Measurements from ENCODE around the gene DCDC2. TPM values are rescaled to one million over a fixed set of nuclear protein-coding genes. Genes with fewer than 3 reads are reported as not detected.
"Not testable (repeated sequence)": the region's sequence is repeated elsewhere in the genome, so short reads cannot be mapped to it uniquely, and the experiment has no call there.

The DCDC2 gene
- total RNA-seq, 1 experiment from 2014 or later: not detected

DNA sequence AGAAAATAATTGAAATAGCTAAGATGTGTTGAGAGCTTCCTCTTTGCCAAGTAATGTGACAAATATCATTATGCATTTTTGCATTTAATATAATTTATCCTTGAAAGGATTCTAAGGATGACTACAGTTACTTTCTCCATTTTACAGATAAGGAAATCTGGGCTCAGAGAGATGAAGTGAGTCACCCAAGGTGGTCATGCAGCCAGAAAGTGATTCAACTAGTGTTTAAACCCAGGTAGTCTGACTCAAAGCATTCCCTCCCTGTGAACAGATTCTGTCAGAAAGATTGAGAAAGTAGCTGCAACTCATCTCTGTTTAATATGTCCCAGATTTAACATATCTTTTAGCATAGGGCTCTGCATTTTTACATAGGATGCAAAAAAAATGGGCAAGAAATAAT, 203.7 kb downstream of the DCDC2 start:
- DNase-seq: peak; percentile 33
- no peaks in the 10 kb centered on the region for H3K36me3 ChIP-seq
- H3K27me3 ChIP-seq: no peaks in the 10 kb centered on the region
- H3K9me3 ChIP-seq: no peaks in the 10 kb centered on the region
- H3K4me3 ChIP-seq: no peak overlapping the region

DNA sequence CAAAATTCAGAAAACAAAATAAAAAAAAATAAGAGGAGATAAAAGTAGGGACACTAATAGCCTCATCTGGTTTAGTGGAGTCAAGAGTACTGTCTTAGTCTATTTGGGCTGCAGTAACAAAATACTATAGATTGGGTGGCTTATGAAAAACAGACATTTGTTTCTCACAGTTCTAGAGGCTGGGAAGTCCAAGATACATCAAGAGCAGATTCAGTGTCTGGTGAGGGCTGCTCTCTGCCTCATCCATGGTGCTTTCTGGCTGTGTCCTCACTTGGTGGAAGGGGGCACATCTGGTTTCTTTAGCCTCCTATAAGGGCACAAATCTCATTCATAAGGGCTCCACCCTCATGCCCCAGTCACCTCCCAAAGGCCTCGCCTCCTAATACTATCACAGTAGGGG, 205.8 kb downstream of the DCDC2 start:
- Histone ChIP-seq H3K9me3 (no peaks in the 10 kb centered on the region), H3K4me3 (no peak overlapping the region), H3K27me3 (no peaks in the 10 kb centered on the region), H3K36me3 (no peaks in the 10 kb centered on the region)
- DNase-seq: no peak

GRCh38 chr6:24149836-24150235, 208.0 kb downstream of the DCDC2 start:
- Histone ChIP-seq H3K36me3 (no peaks in the 10 kb centered on the region), H3K4me3 (no peak overlapping the region), H3K9me3 (no peaks in the 10 kb centered on the region), H3K27me3 (no peaks in the 10 kb centered on the region)
- DNase-seq: no peak

- no peaks in the 10 kb centered on the region for H3K36me3 ChIP-seq
- no peaks in the 10 kb centered on the region for H3K27me3 ChIP-seq
- H3K9me3 ChIP-seq: no peaks in the 10 kb centered on the region
- no peak overlapping the region for H3K4me3 ChIP-seq
- DNase-seq: no peak
Observed at GRCh38 chr6:24149296-24149695, 208.6 kb downstream of the DCDC2 start.

DNA sequence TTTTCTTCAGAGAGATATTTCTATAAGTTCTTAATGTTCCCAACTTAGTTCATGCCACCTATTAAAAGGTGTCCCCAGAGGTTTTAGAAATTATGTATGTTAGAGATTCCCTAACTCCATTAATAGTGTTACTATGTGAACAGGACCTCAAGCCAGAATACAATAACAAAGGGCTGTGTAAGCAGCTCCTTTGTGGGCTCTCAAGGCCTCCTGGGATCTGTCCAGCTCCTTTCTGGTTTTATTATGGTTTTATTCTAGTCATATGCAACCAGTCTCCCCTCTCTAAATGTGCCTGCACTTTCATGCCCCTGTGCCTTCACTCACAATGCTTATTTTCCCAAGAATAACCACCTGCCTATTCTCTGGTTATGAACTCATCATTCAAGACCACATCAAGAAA, 209.2 kb downstream of the DCDC2 start:
- no peaks in the 10 kb centered on the region for H3K9me3 ChIP-seq
- H3K4me3 ChIP-seq: no peak overlapping the region
- no peaks in the 10 kb centered on the region for H3K36me3 ChIP-seq
- no peaks in the 10 kb centered on the region for H3K27me3 ChIP-seq
- DNase-seq: no peak

DNA sequence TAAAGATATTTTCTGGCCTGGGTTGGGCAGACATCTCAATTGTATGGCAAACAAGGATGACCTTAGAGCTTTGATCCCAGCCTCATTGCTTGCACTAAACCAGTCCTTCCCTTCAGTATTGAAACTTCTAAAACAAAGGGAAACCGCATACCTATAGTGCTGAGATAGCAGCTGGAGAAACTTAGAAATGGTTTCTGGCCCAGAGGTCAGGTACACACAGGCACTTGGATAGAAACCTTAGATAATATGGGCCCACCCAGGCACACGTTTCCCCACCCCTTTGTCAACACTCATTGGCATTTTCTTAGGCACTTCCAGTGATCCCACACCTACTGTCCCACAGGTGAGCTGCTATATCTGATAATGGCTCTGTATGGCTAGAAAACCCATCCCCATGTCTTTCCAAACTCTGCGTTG, 209.7 kb downstream of the DCDC2 start:
- Histone ChIP-seq H3K36me3 (no peaks in the 10 kb centered on the region), H3K4me3 (no peak overlapping the region), H3K27me3 (no peaks in the 10 kb centered on the region), H3K9me3 (no peaks in the 10 kb centered on the region)
- DNase-seq: no peak

DNA sequence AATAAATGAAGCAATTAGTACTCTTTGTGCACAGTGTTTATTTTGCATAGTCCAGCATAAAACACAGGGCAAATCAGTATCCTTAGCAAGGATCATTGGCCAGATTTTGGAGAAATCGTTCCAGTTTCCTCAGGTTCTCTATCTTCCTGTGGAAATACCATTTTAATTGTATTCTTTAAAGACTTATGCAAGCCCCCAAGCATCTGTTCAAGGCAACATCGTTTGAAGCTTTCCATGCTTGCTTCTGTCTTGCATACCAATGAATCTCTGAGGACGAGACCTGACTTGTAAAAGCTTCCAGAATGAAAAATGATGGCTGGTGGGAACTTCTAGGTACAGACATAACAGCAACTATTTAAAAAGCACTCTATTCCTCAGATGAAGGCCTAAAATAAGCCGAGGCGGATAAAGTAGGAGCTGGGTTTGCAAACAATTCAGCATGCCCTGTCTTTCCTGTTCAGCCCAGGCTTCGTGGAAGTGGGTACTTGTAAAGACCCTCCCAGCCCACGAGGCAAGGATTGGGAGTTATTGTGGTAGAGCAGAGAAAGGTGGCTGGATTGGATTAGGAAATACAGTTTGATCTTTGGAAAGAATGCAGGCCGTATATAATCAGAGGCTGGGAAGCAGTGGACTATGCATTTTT, 210.2 kb downstream of the DCDC2 start:
- no peak overlapping the region for H3K4me3 ChIP-seq
- H3K36me3 ChIP-seq: no peaks in the 10 kb centered on the region
- H3K9me3 ChIP-seq: no peaks in the 10 kb centered on the region
- H3K27me3 ChIP-seq: no peaks in the 10 kb centered on the region
- no peak for DNase-seq

GRCh38 chr6:24146871-24147270, 211.0 kb downstream of the DCDC2 start:
- Histone ChIP-seq H3K27me3 (no peaks in the 10 kb centered on the region), H3K9me3 (no peaks in the 10 kb centered on the region), H3K36me3 (no peaks in the 10 kb centered on the region), H3K4me3 (no peak overlapping the region)
- DNase-seq: no peak

- Histone ChIP-seq H3K27me3 (no peaks in the 10 kb centered on the region), H3K4me3 (no peak overlapping the region), H3K9me3 (no peaks in the 10 kb centered on the region), H3K36me3 (no peaks in the 10 kb centered on the region)
- DNase-seq: no peak
Observed at GRCh38 chr6:24145690-24146131, 212.1 kb downstream of the DCDC2 start.

- H3K4me3 ChIP-seq, H3K27me3 ChIP-seq, H3K36me3 ChIP-seq, H3K9me3 ChIP-seq, DNase-seq: not testable (repeated sequence)
Observed at GRCh38 chr6:24142733-24143132, 215.1 kb downstream of the DCDC2 start.

DNA sequence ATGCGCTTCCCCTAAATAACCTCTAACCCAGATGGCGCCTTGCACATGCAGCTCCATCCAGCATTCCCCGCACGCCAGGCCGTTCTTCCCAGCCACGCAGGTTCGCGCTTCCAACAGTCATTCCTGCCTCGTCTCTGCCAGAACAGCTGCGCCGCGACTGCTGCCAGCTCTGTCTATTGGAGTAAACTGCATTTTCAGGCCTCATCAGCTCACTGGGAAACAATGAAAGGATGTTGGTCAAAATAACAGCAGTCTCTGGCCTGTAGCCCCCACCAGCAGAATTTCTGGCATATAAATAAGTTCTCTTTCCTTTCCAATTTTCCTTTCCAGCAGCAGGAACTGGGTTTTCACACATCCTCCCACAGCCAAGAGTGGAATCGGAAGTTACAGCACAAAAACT, 217.3 kb downstream of the DCDC2 start:
- Histone ChIP-seq H3K4me3 (no peak overlapping the region), H3K9me3 (no peaks in the 10 kb centered on the region), H3K27me3 (no peaks in the 10 kb centered on the region), H3K36me3 (no peaks in the 10 kb centered on the region)
- no peak for DNase-seq

DNA sequence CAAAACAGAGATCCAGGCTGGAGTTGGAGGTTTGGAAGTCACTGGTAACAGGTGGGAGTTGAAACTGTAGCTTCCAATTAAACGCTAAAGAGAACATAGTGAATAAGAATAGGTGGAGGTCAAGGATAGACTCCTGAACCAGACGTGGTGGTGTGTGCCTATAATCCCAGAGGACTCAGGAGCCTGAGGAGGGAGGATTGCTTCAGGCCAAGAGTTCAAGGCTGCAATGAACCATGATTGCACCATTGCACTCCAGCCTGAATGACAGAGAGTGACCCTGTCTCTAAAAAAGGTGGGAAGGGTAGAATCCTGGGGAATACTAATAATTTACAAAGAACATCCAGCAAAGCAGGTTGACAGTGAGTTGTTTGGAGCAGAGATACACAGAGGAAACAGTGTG, 218.2 kb downstream of the DCDC2 start:
- Histone ChIP-seq H3K36me3 (no peaks in the 10 kb centered on the region), H3K4me3 (no peak overlapping the region), H3K9me3 (no peaks in the 10 kb centered on the region), H3K27me3 (no peaks in the 10 kb centered on the region)
- no peak for DNase-seq

DNA sequence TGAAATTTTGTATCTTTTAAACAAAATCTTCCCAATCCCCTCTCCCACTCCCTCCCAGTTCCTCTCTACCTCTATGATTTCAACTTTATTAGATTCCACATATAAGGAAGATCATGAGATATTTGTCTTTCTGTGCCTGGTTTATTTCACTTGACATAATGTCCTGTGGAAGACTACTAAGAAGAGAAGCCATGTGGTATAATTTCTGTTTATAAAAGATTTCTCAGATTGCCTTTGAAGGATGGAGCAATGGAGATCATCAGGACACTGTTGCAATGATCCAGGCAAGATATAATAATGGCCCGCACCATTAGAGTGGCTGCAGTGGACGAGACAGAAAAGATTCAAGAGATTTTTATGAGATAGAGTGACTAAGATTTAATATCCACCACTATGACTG, 218.8 kb downstream of the DCDC2 start:
- Histone ChIP-seq H3K27me3 (no peaks in the 10 kb centered on the region), H3K36me3 (no peaks in the 10 kb centered on the region), H3K9me3 (no peaks in the 10 kb centered on the region), H3K4me3 (no peak overlapping the region)
- no peak for DNase-seq

DNA sequence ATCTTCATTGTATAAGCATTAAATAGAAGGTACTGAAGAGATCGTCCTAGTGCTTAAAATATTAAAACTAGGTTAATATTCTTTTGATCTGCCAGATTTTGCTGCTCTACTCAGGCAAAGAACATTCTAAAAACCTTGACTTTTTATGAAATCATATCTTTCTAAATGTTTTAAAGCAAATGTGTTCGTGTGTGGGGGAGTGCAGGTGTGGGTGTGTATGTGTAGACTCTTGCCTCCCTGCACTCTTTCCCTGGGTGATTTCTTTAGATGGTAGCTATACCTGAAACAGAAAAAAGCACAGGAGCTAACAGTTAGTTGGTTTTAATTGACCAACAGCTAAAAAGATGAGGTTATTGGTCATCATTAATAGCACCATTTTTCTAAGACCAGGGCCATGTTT, 226.1 kb downstream of the DCDC2 start:
- Histone ChIP-seq H3K36me3 (no peaks in the 10 kb centered on the region), H3K9me3 (no peaks in the 10 kb centered on the region), H3K27me3 (no peaks in the 10 kb centered on the region), H3K4me3 (no peak overlapping the region)
- DNase-seq: no peak

- H3K9me3 ChIP-seq: no peaks in the 10 kb centered on the region
- H3K27me3 ChIP-seq: no peaks in the 10 kb centered on the region
- H3K36me3 ChIP-seq: no peaks in the 10 kb centered on the region
- H3K4me3 ChIP-seq: no peak overlapping the region
- DNase-seq: no peak
Observed at GRCh38 chr6:24127316-24127715, 230.5 kb downstream of the DCDC2 start.

GRCh38 chr6:24126586-24127192, 231.2 kb downstream of the DCDC2 start:
- DNase-seq: peak; percentile 16

GRCh38 chr6:24125980-24126379, 231.9 kb downstream of the DCDC2 start, which contains the start of gene NRSN1:
NRSN1 (plus strand) TSS chr6:24126215; CDS start chr6:24134328, 8,113 bp downstream.
- Histone ChIP-seq H3K9me3 (no peaks in the 10 kb centered on the region), H3K4me3 (no peak within 1 kb of the TSS), H3K36me3 (no peaks in the 10 kb centered on the region), H3K27me3 (no peaks in the 10 kb centered on the region)
- DNase-seq: no peak

More at GRCh38 chr6:24126586-24127192, 231.2 kb downstream of the DCDC2 start:
- H3K36me3 ChIP-seq: no peaks in the 10 kb centered on the region
- no peaks in the 10 kb centered on the region for H3K9me3 ChIP-seq
- H3K4me3 ChIP-seq: no peak overlapping the region
- H3K27me3 ChIP-seq: no peaks in the 10 kb centered on the region

DNA sequence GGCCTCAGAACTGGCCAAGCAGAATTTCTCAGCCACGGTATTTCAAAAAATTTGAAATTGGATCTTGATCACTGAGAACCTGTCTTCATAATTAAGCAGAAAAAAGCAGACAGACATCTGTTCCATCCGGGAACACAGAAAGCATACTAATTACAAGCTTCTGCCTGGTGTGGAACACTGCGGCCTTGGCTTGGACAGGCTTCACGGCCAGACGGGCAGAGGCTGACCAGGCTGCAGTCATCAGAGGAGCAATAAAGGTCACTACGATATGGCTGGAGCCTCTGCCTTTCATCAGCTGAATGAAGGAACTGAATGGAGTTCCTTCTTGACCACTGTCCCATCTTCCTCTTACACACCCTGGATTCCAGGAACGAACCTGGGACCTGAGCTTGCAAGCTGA, 235.7 kb downstream of the DCDC2 start:
- no peaks in the 10 kb centered on the region for H3K9me3 ChIP-seq
- no peaks in the 10 kb centered on the region for H3K27me3 ChIP-seq
- no peak overlapping the region for H3K4me3 ChIP-seq
- no peak for DNase-seq
- no peaks in the 10 kb centered on the region for H3K36me3 ChIP-seq
